NCI-H128 (cell line): ENCODE data around the gene MYO18A.

Source experiments
- DNase-seq: peaks from one replicate; lab custom pipeline; 2025; ENCODE audit not compliant: unreplicated experiment; lab: John Stamatoyannopoulos, UW

MYO18A gene

DNA sequence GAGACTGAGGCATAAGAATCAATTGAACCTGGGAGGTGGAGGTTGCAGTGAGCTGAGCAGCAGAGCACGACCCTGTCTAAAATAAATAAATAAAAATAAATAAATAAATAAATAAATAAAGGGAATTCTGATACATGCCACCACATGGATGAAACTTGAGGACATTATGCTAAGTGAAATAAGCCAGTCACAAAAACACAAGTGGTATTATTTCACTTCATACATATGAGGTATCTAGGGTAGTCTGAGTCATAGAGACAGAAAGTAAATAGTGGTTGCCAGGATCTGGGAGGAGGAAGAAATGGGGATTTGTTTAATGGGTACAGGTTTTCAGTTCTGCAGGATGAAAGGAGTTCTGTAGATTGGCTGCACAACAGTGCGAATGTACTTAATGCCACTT lies 120.9 kb downstream of the MYO18A start:
- no peak for DNase-seq

- DNase-seq, result no peak
These were observed 121.8 kb downstream of the MYO18A start for GRCh38 chr17:29058391-29058790.

DNA sequence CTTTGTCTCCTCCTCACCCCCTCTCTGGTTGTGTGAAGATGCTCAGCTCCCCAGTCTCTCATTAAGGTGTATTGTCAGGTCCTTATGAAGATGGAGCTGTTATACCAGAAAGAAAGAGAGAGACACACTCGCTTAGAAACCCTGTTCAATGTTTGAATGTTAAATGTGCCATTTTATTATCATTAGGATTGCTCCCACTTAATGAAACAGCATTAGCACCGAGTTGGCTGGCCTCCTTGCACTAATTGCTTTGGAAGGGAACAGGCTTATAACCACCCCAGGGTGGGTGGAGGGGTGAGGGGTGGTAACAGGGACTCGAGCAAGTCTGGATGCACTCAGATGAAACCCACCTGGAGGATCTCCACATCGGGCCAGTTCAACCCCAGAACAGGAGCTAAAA lies 122.8 kb downstream of the MYO18A start:
- no peak for DNase-seq

DNA sequence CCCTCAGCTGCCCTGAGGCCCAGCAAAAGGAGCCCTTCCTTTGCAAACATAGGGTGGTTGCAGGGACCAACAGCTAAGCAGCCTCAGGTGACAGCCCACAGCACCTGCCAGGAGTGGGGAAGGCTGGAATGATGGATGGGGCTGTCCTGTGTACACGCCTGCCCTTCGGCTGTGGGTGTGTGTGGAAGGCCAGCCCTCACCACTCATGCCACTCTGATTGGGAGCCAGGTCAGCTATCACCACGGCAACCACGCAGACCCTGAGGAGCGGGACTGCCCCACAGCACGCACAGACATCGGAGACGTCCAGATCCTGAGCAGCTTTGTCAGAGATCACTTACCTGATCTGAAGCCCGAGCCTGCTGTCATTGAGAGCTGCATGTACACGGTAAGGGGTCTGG lies 125.4 kb downstream of the MYO18A start:
- no peak for DNase-seq

GRCh38 chr17:29051731-29052130 lies 128.5 kb downstream of the MYO18A start:
- no peak for DNase-seq

DNA sequence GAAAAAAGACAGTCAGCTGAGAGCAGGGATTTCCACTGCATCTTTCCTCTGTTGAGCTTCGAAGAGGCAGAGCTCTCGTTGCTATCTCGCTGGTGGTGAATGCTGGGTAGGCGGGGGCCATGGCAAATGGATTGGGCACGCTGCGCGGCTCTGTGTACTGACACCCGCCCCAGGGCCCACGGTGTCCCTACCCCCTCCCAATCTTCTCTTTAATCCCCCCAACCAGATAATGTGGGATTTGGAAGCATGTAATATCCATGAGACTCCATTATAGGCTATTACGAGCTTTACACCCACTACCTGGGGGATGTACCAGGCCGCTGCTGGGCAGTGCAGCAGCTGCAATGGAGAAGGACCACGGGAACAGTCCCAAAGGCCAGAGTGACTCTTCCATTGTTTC lies 129.0 kb downstream of the MYO18A start:
- DNase-seq, result no peak

DNA sequence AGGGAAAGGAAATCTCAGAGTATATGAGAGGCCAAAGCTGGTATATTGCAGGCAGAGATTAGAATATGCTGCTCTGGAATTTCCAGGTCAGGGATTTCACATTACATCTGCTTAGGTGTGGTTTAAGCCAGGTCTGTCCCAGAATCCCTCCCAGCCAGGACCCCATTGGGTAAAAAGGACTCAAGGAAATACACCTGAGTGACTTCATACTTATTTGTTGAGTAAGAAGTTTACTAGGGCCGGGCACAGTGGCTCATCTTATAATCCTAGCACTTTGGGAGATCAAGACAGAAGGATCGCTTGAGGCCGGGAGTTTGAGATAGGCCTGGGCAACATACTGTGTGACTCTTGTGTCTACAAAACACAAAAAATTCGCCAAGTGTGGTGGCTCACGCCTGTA lies 130.0 kb downstream of the MYO18A start:
- no peak for DNase-seq

DNA sequence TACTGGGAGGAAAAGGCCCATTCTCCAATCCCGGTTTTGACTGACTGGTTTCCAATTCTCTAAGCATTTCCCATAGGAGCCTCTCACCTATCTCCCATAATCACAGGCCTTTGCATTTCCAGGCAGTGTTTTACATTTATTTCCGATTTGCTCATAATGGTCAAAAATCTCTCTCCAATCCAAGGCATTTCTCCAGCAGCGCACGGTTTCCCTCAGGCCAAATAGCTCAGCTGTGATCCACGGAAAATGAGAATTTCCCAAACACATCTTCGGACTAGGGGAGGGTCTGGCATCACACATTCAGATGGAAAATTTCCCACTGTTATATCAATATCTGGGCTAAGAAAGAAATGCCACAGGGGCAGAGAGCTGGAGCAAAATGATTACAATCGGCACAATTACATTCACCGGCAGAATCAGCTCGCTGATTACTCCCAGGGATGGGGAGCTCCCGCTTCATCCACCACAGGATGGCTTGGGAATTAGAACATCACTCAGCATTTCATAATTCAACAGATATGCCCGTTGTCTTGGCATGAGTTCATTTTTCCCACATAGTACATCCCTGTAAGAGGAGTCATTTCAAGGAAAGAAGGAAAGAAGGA lies 130.6 kb downstream of the MYO18A start:
- DNase-seq, result no peak

- no peak for DNase-seq
These were observed 131.5 kb downstream of the MYO18A start for GRCh38 chr17:29048440-29049368.

DNA sequence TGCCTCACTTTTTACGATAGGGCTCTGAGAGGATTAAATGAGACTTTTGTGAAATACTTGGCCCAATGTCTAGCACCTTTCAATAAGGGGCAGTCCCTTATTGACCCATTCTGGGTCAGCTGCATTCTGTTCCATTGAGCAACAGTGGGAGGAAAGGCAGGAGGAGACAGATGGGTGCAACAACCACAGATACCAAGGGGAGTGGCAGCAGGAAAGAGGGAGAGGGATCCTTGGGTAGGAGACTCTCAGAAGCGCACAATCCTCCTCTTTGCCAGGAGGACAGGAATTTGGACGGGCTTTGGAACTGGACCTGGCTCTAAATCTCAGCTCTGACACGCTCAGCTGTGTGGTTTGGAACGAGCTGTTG lies 133.7 kb downstream of the MYO18A start:
- no peak for DNase-seq

DNA sequence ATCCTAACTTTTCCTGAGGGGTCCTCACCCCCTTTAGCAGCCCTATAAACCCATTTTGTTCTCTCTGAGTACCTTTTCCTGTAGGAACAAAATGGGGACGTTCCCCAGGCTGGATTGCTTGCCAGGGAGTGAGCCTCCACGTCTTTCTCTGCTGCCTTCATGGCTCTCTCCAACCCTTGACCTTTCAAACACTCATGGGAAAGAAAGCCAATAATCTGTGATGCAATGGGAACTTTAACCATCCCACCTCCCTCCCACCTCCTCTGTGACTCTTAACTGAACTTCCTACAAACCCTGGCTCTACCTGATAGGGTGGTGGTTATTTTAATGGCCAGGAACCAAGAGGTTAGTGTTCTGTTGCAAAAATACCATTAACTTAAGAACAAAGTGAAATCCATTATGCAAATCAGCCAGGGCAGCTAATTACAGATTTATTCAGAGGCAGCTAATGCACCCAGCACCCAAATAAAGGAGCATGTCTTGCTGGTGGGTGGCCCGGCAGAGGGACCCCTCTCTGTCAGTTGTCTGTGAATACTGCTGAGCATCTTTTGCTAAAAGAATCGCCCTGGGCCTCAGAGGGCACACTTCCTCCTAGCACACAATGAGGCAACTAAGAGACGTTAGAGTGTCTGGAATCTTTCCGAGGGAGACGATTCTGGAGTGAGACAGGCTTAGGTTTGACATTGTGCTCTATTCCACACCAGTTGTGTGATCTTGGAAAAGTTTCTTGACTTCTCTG lies 134.3 kb downstream of the MYO18A start:
- DNase-seq, result no peak

DNA sequence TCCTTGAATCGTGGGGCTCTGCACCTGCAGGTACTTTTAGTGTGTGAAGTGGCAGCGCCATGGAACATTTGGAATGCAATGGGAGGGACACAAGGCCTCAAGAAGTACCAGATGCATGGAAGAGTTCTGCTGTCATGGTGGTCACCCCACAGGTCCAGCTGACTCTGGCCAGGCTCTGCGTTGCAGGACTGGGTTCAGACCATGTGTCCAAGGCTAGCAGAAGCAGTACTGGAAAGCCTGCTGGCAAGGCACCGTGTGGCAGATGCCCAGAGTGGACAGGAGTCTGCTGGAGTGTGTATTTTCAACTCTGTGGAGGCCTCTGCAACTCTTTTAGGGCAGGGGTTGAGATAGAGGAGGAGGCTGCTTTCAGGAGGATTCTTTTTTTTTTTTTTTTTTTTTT lies 135.2 kb downstream of the MYO18A start:
- DNase-seq, result no peak

GRCh38 chr17:29043539-29044145 lies 136.6 kb downstream of the MYO18A start:
- DNase-seq, result no peak

DNA sequence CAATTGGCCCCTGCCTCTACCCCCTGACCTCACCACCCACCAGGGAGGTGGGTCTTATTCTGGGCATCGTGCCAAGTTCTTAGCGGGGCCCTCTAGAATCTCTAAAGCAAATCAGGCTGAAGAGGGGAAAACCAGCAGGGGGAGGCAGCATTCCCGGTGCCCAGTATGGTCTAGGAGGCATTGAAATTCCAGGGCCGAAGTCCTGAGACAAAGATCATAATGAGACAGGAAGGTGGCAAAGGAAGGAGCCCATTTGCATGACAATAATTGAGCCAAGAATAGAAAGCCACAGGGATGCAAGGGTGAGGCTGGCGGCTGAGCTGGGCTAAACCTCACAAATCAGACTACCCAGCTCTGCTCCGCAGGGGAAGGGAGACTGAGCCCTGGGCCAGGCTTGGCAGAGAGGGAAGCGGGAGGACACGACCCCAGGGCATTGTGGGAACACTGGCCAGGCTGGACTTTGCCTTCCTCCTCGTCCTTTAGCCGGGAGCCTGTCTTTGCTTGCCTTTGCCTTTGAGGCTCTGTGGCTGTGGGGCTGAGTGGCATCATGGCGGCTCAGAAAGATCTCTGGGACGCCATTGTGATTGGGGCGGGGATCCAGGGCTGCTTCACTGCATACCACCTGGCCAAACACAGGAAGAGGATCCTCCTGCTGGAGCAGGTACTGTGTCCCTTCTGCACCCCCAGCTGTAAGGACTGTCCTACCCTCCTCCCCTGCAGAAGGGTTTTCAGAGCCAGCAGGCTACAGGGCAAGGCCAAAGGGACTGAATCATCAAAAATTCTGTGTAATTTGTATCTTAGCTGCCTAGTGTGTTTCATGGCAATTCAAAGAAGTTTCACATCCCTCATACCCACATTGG lies 137.3 kb downstream of the MYO18A start, which contains the start of gene PIPOX:
Gene PIPOX, plus strand, starts transcription at position 463 of the 860 bp plus-strand sequence. Its CDS starts 85 bp downstream, at position 548.
- DNase-seq, result peak; percentile 68

DNA sequence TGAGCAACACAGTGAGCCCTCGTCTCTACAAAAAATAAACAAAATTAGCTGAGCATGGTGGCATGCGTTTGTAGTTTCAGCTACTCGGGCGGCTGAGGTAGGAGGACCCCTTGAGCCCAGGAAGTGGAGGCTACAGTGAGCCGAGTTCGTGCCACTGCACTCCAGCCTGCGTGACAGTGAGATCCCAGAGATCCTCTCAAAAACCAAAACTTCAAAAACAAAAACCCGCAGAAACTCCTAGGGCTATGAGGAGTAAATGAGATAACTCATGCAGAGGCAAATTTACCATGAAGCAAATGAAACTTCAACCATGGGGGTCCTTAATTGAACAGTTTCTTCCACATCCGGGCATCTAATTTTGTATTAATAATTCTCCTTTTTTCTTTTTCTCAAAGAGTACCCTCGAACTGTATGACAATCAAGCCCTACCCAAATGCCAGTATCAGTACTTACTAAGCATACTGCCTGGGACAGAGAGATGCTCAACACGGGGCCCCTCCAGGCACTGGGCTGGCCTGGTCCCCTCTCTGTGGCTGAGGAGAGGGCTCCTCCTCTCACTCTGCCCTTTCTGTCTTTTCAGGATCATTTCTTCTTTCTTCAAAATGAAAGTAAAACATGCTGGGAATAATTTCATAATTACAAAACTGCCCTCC lies 138.0 kb downstream of the MYO18A start:
- DNase-seq, result no peak

GRCh38 chr17:29041571-29041970 lies 138.6 kb downstream of the MYO18A start:
- no peak for DNase-seq

DNA sequence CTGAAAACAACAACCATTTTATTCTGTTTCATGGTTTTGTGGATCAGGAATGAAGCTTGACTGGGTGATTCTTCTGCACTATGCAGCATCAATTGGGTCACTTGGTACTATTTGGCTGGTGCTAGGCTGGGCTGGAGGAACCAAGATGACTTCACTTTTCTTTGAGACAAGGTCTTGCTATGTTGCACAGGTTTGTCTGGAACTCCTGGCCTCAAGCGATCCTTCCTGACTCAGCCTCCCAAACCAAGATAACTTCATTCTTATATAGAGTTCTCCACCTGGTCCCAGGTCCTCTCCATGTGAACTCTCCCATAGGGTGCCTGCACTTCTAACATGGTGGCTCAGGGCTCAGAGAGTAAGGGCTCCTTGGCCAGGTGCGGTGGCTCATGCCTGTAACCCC lies 139.1 kb downstream of the MYO18A start:
- DNase-seq, result no peak

DNA sequence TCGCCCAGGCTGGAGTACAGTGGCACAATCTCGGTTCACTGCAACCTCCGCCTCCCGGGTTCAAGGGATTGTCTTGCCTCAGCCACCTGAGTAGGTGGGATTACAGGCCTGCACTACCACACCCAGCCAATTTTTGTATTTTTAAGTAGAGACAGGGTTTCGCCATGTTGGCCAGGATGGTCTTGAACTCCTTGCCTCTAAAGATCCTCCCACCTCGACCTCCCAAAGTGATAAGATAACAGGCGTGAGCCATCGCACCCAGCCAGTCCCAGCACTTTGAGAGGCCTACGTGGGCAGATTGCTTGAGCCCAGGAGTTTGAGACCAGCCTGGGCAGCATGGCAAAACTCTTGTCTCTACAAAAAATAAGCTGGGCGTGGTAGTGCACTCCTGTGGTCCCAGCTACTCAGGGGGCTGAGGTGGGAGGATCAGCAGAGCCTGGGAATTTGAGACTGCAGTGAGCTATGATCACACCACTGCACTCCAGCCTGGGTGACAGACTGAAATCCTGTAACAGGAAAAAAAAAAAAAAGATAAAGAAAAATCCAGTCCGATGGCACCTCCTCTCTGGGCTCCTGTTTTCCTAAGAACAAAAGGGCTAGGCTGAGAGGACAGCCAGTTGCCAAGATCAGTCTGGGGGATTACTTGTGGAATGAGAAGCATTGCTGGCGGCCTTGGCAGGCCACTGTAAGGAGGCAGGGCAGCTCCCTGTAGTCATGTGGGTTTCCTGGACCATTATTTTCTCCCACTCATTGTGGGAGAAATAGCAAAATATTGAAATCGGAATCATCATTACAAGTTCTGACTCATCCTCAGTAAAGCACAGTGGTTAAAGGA lies 140.2 kb downstream of the MYO18A start:
- DNase-seq, result no peak
